Raji (cell line): ENCODE data around the gene TNS1.

ENCODE experiments used
- POLR2A ChIP-seq: IDR thresholded peaks from 2 replicates; pipeline ENCODE4 v1.6.1; 2011; ENCODE audit warnings: low read depth, low read length, control low read depth; ENCODE audit not compliant: insufficient read depth

TNS1 gene

GRCh38 chr2:217922101-217923006 lies 80.4 kb downstream of the TNS1 start:
- no peak for TF ChIP-seq POLR2A

DNA sequence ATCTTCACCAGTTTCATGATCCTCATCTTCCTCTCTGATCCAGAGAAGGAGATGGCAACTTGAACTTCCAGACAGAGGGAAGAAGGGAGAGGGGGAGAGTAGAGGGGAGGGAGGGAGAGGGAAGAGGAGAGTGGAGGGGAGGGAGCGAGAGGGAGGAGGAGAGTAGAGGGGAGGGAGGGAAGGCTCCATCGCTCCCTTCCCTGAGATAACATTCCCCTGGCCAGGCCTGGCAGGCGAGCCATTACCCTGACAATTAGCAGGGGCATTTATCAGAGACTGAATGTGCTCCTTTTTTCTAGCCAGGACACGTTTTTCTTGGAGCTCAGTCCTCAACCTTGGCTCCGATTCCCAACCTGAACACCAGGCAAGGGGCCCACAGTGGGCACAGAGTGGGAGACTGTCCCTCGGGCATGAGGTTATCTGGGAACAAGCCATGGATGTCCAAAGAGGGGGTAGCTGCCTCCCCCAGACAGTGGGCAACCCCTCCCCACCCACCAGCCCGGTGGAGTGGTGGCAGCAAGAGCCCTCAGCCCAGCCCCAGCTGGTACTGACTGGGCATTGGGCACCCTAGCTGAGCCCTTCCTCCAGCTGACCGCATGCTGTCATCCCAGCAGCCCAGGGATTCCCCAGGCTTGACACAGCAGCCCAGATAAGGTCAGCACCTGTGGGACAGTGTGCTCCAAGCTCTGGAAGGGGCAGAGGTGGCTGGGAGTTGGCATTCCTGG lies 81.8 kb downstream of the TNS1 start:
- no peak for TF ChIP-seq POLR2A

- TF ChIP-seq POLR2A = no peak
Measured at GRCh38 chr2:217919781-217920351, 82.9 kb downstream of the TNS1 start.

DNA sequence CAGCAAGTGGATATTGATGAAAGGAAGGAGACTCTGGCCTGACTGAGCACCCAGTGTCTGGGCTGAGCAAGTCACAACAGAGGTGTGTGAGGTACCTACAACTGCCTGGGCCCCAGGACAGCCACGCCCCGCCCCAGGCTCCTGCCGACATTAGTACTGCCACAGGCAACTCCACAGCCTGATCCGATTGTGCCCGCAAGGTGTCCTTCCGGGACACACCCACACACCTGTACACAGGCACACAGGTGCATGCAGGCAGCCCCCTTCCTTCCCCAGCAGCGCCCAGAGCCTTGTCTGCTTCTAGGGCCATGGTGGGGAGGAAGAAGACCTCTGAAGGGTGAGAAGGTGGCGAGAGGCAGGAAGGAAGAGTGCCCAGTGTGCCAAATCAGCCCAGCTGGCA lies 83.6 kb downstream of the TNS1 start:
- TF ChIP-seq POLR2A = no peak

DNA sequence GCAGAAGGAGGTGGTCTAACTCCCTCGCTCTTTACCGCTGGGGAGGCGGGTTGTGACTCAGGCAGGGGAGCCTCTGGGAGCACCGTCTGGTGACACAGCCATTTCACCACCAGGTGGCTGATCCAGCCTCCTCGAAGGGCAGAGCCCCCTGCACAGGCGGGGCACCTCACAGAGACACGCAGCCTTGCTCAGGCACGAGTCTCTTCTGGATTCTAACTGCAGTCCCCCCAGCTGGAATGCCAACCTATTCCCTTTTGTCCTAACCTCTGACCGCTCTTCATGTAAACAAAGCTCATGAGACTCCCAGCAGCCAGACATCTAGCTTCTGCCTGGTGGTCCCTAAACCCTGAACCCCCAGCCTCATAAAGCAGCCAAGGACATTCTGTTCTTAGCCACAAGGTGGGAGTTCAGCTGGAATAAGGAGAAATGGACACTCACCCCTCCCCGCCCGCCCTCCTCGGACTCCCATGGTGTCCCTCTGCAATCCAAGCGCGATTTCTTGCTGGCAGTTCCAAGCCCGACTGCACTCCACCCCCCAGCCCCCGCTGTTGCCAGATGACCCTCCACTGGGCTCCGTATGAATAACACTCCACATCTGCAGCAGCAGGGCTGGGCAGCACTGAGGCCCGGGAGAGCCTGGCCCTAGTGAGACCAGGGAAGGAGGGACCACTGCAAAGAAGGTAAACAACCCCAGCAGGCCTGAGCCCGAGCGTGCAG lies 84.3 kb downstream of the TNS1 start:
- TF ChIP-seq POLR2A = no peak

DNA sequence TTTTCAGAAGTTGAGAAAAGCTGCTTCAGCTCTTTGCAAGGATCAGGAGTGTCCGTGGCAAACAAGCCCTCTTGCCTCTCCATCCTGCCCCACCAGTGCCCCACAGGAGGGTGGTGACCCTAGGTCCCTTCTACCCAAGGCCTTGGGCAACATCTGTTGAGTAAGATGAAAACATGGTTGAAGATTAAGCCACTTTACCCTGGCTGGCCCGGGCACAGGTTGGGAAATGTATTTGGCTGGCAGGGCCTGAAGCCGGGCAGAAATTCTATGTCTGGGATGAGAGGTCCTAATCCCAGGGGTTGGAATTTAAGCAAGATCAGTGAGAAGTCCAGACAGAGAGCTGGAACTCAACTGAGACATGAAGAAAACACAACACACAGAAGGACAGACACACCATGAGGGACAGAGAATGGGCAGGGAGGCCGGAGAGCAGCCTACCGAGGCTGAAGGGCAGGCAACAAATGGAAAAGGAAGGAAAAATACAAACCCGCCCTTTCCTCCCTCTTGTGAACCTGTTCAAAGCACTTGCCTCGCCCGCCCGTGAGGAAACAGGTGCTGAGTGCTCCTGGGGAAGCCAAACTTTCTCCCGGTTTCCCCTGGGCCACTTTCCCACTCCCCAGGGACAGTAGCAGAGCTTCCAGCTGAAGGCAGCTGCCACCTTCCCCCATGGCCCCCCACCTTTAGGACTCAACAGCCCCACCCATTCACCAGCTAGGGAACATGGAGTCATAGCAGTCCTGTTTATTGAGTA lies 86.1 kb downstream of the TNS1 start:
- TF ChIP-seq POLR2A = no peak

GRCh38 chr2:217915706-217916105 lies 87.1 kb downstream of the TNS1 start:
- no peak for TF ChIP-seq POLR2A

GRCh38 chr2:217914878-217915277 lies 87.9 kb downstream of the TNS1 start:
- TF ChIP-seq POLR2A = no peak

- TF ChIP-seq POLR2A = no peak
Measured at GRCh38 chr2:217914078-217914477, 88.7 kb downstream of the TNS1 start.

DNA sequence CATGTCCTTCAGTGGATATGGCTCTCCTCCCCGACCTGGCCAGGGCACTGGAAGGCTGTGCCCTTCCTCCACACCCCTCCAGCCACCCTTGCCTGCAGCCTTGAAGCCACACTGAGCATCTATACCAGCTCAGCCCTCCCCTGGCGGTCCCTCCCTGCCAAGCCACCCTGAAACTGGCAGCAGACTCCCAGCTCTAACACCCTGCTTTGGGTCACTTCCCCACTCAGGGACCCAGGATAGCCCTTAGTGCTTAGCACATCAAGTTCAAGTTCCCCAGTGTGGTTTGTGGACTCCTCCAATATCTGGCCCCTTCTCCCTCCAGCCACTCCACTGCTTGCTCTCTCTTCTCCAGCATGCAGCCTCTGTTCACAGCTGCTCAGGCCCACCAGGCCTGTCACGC lies 89.4 kb downstream of the TNS1 start:
- TF ChIP-seq POLR2A = no peak

DNA sequence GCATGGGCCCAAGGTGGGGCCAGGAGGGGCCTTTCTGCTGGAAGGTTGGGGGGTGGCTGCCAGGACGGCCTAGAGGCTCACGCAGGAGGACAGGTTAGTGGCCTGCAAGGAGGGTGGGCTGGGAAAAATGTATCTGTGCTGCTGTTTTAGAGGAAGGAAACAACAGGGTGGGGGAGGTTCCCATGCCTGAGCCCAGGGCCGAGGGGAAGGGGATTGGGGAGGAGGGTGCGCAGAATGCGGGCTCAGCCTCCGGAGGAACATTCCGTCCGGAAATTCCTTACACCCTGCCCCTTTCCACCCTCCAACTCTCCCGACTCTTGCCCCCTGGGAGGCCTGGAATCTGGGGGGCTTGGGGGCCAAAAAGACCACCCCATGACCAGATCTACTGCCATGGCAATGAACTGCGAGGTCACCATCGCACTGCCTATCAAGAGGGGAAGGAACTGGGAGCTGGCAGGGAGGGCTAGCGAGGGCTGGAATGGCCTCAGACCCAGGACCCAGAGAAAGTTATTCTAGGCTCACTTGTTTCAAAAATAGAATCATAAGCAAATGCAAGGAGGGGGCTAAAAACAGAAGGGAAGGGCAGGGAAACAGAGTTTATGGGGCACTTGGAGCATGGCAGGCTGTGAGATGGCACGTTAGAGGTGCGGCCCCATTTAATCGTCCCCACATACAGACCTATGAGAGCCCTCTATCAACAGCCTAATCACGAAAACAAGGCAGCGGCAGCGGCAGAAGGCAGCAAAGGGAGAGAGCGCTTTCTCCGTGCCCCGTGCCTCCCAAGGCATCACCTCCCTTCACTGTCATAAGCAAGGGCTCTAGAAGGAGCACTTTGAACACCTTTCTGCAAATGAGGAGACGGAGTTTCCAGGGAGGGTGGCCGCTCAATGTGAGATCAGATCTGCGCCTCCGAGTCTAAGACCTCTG lies 90.4 kb downstream of the TNS1 start:
- no peak for TF ChIP-seq POLR2A

GRCh38 chr2:217911283-217912097 lies 91.3 kb downstream of the TNS1 start:
- no peak for TF ChIP-seq POLR2A

DNA sequence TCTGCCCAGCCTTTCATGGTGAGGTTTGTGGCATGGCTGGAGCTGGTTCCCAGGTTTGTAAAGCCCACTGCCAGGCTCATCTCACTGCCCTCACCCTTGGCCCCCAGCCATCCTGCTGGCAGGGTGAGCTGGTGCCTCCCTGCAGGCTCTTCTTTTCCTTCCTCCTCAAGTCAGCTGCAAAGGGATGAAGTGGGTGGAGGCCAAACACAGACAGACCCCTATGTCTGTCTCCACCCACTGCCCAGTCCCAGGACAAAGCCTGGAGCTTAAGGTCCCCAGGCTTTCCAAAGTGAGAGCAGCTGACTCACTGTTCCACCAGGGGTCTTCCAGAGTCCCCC lies 92.0 kb downstream of the TNS1 start:
- TF ChIP-seq POLR2A = no peak
